Measurements from ENCODE around the gene UBAP1. TPM values are rescaled to one million over a fixed set of nuclear protein-coding genes. Genes with fewer than 3 reads are reported as not detected.
A peak's percentile ranks its signal among the peaks of the same experiment; 100 is the strongest.

The UBAP1 gene
- total and polyA plus RNA-seq, 4 experiments from 2014 or later, result 34.8 to 58.8 (median 46.9) TPM

DNA sequence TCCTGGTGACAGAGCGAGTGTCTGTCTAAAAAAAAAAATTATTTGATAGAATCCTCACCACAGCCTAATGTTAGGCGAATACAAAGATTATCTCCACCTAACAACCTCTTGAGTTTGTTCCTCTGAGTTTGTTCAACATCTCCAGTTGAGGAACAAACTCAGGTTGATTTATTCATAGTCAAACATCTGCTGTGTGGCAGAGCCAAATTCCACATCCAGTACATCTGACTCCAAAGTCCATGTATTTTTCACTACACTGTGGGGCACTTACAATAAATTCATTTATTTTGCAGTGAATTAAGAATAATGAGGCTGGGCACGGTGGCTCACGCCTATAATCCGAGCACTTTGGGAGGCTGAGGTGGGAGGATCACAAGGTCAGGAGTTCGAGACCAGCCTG lies 97.0 kb downstream of the UBAP1 start:
- H3K27ac Mint-ChIP-seq, result no peak overlapping the region
- intact Hi-C loops (cut with micrococcal nuclease), result no loop called here

DNA sequence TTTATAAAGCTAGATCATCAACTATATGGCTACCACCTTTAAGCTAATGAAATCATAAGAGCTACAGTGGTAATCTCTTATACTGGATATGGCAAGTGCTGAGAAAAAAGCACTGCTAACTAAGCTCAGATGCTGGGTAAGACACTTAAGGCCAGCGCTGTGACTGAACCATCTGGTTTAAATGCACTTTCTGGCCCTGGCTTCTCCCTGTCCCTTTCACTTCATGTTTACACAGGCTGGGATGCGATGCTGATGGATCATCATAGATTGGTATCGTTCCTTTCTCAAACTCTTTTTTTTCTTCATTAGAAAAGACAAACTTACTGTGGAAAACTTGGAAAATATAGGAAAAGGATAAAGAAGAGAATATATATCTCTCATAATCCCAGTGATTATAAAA lies 97.9 kb downstream of the UBAP1 start:
- Histone ChIP-seq H3K4me3 (ENCODE audit: low read length in 2 of 2) (no peak overlapping the region), H3K27ac (ENCODE audit: low read depth, low read length) (no peak overlapping the region), H3K27me3 (ENCODE audit: insufficient read depth, low read length) (no peaks in the 10 kb centered on the region), H3K4me1 (ENCODE audit: insufficient read depth, low read length) (peaks cover 3% of the 10 kb centered on the region), H3K36me3 (ENCODE audit: insufficient read depth, low read length) (no peaks in the 10 kb centered on the region), H3K9me3 (ENCODE audit: control insufficient read depth in 1 of 2, low read length in 2 of 2) (no peaks in the 10 kb centered on the region)
- Mint-ChIP-seq H3K27me3 (no peaks in the 10 kb centered on the region), H3K9me3 (no peaks in the 10 kb centered on the region), H3K4me1 (peaks cover 4 to 7% (median 4%) of the 10 kb centered on the region in 4 donors), H3K4me3 (no peak overlapping the region), H3K27ac (no peak overlapping the region), H3K36me3 (no peaks in the 10 kb centered on the region)
- intact Hi-C loops (cut with micrococcal nuclease), result no loop called here
- POLR2A ChIA-PET (ENCODE audit: partially characterized antibody), result no interaction called here
- CTCF ChIA-PET (ENCODE audit: partially characterized antibody), result interaction anchor here (1.1 kb wide), 1 partner anchor 23 kb away, joined by 3 read pairs; no protein-coding TSS in a partner anchor
- DNase-seq, result no peak

More for the DNA sequence above, 97.0 kb downstream of the UBAP1 start:
- CTCF ChIA-PET (ENCODE audit: partially characterized antibody), result interaction anchor here (1.1 kb wide), 1 partner anchor 22 kb away, joined by 3 read pairs; no protein-coding TSS in a partner anchor
- Histone ChIP-seq H3K36me3 (ENCODE audit: insufficient read depth, low read length) (no peaks in the 10 kb centered on the region), H3K27ac (ENCODE audit: low read depth, low read length) (no peak overlapping the region), H3K9me3 (ENCODE audit: control insufficient read depth in 1 of 2, low read length in 2 of 2) (no peaks in the 10 kb centered on the region), H3K4me1 (ENCODE audit: insufficient read depth, low read length) (peaks cover 3% of the 10 kb centered on the region), H3K4me3 (ENCODE audit: low read length in 2 of 2) (no peak overlapping the region), H3K27me3 (ENCODE audit: insufficient read depth, low read length) (no peaks in the 10 kb centered on the region)
- Mint-ChIP-seq H3K27me3 (no peaks in the 10 kb centered on the region), H3K4me3 (no peak overlapping the region), H3K4me1 (peaks cover 4 to 7% (median 4%) of the 10 kb centered on the region in 4 donors), H3K36me3 (no peaks in the 10 kb centered on the region), H3K9me3 (no peaks in the 10 kb centered on the region)
- no peak for DNase-seq
- POLR2A ChIA-PET (ENCODE audit: partially characterized antibody), result no interaction called here

DNA sequence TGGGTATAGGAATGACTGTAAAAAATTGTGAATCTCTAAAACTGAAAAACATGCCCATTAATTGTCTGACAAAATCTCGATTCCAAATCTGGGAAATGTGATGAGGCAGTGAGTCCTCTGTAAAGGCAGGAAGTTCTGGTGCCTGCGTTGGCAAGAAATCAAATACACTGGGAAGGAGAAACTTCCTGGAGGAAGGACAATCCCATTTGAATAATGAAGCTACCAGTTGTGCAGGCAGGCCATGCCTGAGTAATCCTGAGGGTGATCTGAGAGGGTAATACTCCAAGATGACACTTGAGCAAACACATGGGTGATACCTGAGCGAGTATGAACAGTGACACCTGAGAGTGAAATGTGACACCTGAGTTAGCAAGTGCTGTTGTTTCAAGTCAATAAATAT lies 100.6 kb downstream of the UBAP1 start:
- peaks cover 3% of the 10 kb centered on the region for H3K4me1 ChIP-seq (ENCODE audit: insufficient read depth, low read length)
- H3K27me3 ChIP-seq (ENCODE audit: insufficient read depth, low read length), result no peaks in the 10 kb centered on the region
- no peak for DNase-seq
- H3K27ac ChIP-seq (ENCODE audit: low read depth, low read length), result no peak overlapping the region
- Mint-ChIP-seq H3K4me3 (no peak overlapping the region), H3K4me1 (peaks cover 4 to 7% (median 4%) of the 10 kb centered on the region in 4 donors), H3K27me3 (no peaks in the 10 kb centered on the region), H3K9me3 (no peaks in the 10 kb centered on the region), H3K36me3 (no peaks in the 10 kb centered on the region), H3K27ac (no peak overlapping the region)
- no peak overlapping the region for H3K4me3 ChIP-seq (ENCODE audit: low read length in 2 of 2)
- ChIA-PET POLR2A (ENCODE audit: partially characterized antibody) (no interaction called here), CTCF (ENCODE audit: partially characterized antibody) (no interaction called here)
- H3K9me3 ChIP-seq (ENCODE audit: control insufficient read depth in 1 of 2, low read length in 2 of 2), result no peaks in the 10 kb centered on the region
- intact Hi-C loops (cut with micrococcal nuclease), result no loop called here
- no peaks in the 10 kb centered on the region for H3K36me3 ChIP-seq (ENCODE audit: insufficient read depth, low read length)

DNA sequence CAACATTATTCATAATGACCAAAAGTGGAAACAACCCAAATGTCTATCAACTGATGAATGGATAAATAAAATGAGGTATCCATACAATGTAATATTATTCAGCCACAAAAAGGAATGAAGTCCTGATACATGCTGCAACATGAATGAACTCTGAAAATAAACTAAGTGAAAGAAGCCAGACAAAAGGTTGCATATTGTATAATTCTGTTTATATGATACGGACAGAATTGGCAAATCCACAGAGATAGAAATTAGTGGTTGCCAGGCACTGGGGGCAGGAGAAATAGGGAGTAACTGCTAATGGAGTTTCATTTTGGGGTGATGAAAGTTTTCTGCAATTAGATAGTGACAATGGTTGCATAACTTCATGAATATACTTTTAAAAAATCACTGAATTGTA lies 103.3 kb downstream of the UBAP1 start:
- H3K4me3 ChIP-seq (ENCODE audit: low read length in 2 of 2), result no peak overlapping the region
- H3K27ac ChIP-seq (ENCODE audit: low read depth, low read length), result no peak overlapping the region
- ChIA-PET CTCF (ENCODE audit: partially characterized antibody) (no interaction called here), POLR2A (ENCODE audit: partially characterized antibody) (no interaction called here)
- H3K4me1 ChIP-seq (ENCODE audit: insufficient read depth, low read length), result peaks cover 3% of the 10 kb centered on the region
- H3K27ac Mint-ChIP-seq, result no peak overlapping the region
- H3K4me3 Mint-ChIP-seq, result no peak overlapping the region
- peaks cover 4 to 6% (median 4%) of the 10 kb centered on the region in 4 donors for H3K4me1 Mint-ChIP-seq
- H3K27me3 ChIP-seq (ENCODE audit: insufficient read depth, low read length), result no peaks in the 10 kb centered on the region
- H3K36me3 Mint-ChIP-seq, result no peaks in the 10 kb centered on the region
- no peaks in the 10 kb centered on the region for H3K36me3 ChIP-seq (ENCODE audit: insufficient read depth, low read length)
- no peak for DNase-seq
- H3K9me3 ChIP-seq (ENCODE audit: control insufficient read depth in 1 of 2, low read length in 2 of 2), result no peaks in the 10 kb centered on the region
- intact Hi-C loops (cut with micrococcal nuclease), result no loop called here
- no peaks in the 10 kb centered on the region for H3K9me3 Mint-ChIP-seq
- no peaks in the 10 kb centered on the region for H3K27me3 Mint-ChIP-seq

DNA sequence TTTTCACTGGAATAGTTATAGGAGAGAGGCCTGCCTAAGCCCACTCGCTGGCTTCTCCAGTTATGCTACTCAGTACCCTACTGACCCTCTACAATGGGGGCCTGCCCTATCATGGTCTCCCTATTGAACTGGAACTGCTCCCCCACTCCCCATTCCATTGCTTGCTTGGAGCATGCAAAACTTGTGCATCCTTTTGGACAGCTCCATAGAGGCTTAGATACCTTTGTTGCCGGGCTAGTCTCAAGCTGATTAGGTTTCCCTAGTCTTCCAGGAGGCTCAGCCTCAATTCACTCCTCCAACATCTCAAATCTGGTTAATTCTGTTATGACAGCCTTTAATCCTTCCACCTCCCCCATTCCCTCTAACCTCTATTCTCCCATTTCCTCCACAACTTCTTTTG lies 110.3 kb downstream of the UBAP1 start:
- DNase-seq, result no peak
- Mint-ChIP-seq H3K27me3 (no peaks in the 10 kb centered on the region), H3K4me1 (no peaks in the 10 kb centered on the region), H3K4me3 (no peak overlapping the region), H3K27ac (peak overlapping the region in 1 of 7 donors; percentile 61), H3K36me3 (no peaks in the 10 kb centered on the region), H3K9me3 (no peaks in the 10 kb centered on the region)
- H3K27ac ChIP-seq (ENCODE audit: low read depth, low read length), result no peak overlapping the region
- ChIA-PET CTCF (ENCODE audit: partially characterized antibody) (interaction anchor here (0.5 kb wide), 1 partner anchor 271 kb away, joined by 3 read pairs; no protein-coding TSS in a partner anchor), POLR2A (ENCODE audit: partially characterized antibody) (no interaction called here)
- intact Hi-C loops (cut with micrococcal nuclease), result no loop called here
- no peaks in the 10 kb centered on the region for H3K27me3 ChIP-seq (ENCODE audit: insufficient read depth, low read length)
- no peaks in the 10 kb centered on the region for H3K4me1 ChIP-seq (ENCODE audit: insufficient read depth, low read length)
- no peak overlapping the region for H3K4me3 ChIP-seq (ENCODE audit: low read length in 2 of 2)
- no peaks in the 10 kb centered on the region for H3K9me3 ChIP-seq (ENCODE audit: control insufficient read depth in 1 of 2, low read length in 2 of 2)
- H3K36me3 ChIP-seq (ENCODE audit: insufficient read depth, low read length), result no peaks in the 10 kb centered on the region

DNA sequence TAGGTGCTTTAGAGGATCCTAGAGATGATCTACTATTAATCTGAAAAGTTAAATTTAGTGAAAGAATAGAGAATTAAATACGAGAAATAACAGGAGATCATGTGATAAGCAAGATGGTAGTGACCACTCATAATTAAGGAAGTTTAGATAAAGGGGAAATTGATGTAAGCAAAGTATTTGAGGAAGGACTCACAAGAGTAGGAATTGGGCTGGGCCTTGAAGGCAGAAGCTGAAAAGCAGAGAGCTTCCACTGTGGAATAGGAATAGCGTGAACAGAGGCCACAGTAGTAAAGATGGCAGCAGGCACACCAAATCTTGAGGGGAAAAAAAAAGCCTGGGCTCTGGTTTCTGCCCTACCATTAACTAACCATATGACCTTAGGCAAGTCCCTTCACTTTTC lies 112.2 kb downstream of the UBAP1 start:
- H3K36me3 Mint-ChIP-seq, result no peaks in the 10 kb centered on the region
- H3K27ac ChIP-seq (ENCODE audit: low read depth, low read length), result no peak overlapping the region
- no peaks in the 10 kb centered on the region for H3K4me1 Mint-ChIP-seq
- no peaks in the 10 kb centered on the region for H3K27me3 Mint-ChIP-seq
- intact Hi-C loops (cut with micrococcal nuclease), result no loop called here
- no peak overlapping the region for H3K4me3 ChIP-seq (ENCODE audit: low read length in 2 of 2)
- CTCF ChIA-PET (ENCODE audit: partially characterized antibody), result no interaction called here
- no peak overlapping the region for H3K4me3 Mint-ChIP-seq
- H3K9me3 Mint-ChIP-seq, result peaks cover 0 to 3% (median 0%) of the 10 kb centered on the region in 8 donors
- H3K9me3 ChIP-seq (ENCODE audit: control insufficient read depth in 1 of 2, low read length in 2 of 2), result no peaks in the 10 kb centered on the region
- H3K36me3 ChIP-seq (ENCODE audit: insufficient read depth, low read length), result no peaks in the 10 kb centered on the region
- DNase-seq, result no peak
- no peaks in the 10 kb centered on the region for H3K27me3 ChIP-seq (ENCODE audit: insufficient read depth, low read length)
- H3K27ac Mint-ChIP-seq, result no peak overlapping the region
- POLR2A ChIA-PET (ENCODE audit: partially characterized antibody), result no interaction called here
- no peaks in the 10 kb centered on the region for H3K4me1 ChIP-seq (ENCODE audit: insufficient read depth, low read length)

DNA sequence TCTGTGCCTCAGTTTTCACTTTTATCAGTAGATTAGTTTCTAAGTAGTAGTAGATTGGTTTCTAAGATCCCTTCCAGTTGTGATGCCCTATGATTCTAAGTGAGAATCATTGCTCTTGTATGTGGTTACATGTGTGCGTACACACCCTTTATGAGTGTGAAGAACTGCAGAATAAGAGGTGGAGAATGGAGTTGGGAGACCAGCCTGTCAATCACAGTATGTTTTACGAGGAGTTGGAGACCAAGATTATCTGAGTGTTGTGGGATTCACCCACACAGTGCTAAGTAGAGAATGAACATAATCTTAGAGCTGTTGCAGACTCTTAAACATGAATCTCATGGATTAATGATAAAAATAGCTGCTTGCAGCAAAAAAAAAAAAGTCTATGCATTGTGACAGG lies 112.6 kb downstream of the UBAP1 start:
- no peak for DNase-seq
- no peaks in the 10 kb centered on the region for H3K36me3 ChIP-seq (ENCODE audit: insufficient read depth, low read length)
- Mint-ChIP-seq H3K4me3 (no peak overlapping the region), H3K27ac (no peak overlapping the region), H3K4me1 (no peaks in the 10 kb centered on the region), H3K9me3 (peaks cover 0 to 3% (median 0%) of the 10 kb centered on the region in 8 donors), H3K27me3 (no peaks in the 10 kb centered on the region), H3K36me3 (no peaks in the 10 kb centered on the region)
- no peaks in the 10 kb centered on the region for H3K27me3 ChIP-seq (ENCODE audit: insufficient read depth, low read length)
- no peak overlapping the region for H3K4me3 ChIP-seq (ENCODE audit: low read length in 2 of 2)
- POLR2A ChIA-PET (ENCODE audit: partially characterized antibody), result no interaction called here
- H3K27ac ChIP-seq (ENCODE audit: low read depth, low read length), result no peak overlapping the region
- no peaks in the 10 kb centered on the region for H3K9me3 ChIP-seq (ENCODE audit: control insufficient read depth in 1 of 2, low read length in 2 of 2)
- CTCF ChIA-PET (ENCODE audit: partially characterized antibody), result no interaction called here
- intact Hi-C loops (cut with micrococcal nuclease), result no loop called here
- H3K4me1 ChIP-seq (ENCODE audit: insufficient read depth, low read length), result no peaks in the 10 kb centered on the region

DNA sequence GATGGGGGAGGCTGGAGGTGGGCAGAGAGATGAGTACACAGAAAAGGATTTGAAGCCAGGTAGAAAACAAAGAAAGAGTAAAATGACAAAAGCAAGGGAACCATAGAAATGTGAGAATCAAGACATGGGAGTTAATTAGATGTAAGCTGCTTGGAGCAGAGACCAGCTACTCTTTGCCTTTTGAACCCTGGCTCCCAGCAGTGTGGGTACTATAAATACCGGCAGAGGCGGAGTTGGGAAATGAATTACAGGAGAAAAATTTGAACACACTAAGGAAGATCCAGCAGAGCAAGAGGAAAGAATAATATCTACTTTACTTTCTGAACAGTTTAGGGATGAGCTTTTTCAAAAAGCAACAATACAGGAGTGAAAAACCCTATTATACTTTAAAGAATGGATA lies 113.7 kb downstream of the UBAP1 start:
- Histone ChIP-seq H3K36me3 (ENCODE audit: insufficient read depth, low read length) (no peaks in the 10 kb centered on the region), H3K4me1 (ENCODE audit: insufficient read depth, low read length) (no peaks in the 10 kb centered on the region), H3K4me3 (ENCODE audit: low read length in 2 of 2) (no peak overlapping the region), H3K9me3 (ENCODE audit: control insufficient read depth in 1 of 2, low read length in 2 of 2) (no peaks in the 10 kb centered on the region), H3K27ac (ENCODE audit: low read depth, low read length) (no peak overlapping the region), H3K27me3 (ENCODE audit: insufficient read depth, low read length) (no peaks in the 10 kb centered on the region)
- no peaks in the 10 kb centered on the region for H3K4me1 Mint-ChIP-seq
- H3K27ac Mint-ChIP-seq, result no peak overlapping the region
- H3K4me3 Mint-ChIP-seq, result no peak overlapping the region
- no peak for DNase-seq
- H3K36me3 Mint-ChIP-seq, result no peaks in the 10 kb centered on the region
- H3K27me3 Mint-ChIP-seq, result no peaks in the 10 kb centered on the region
- POLR2A ChIA-PET (ENCODE audit: partially characterized antibody), result no interaction called here
- CTCF ChIA-PET (ENCODE audit: partially characterized antibody), result no interaction called here
- intact Hi-C loops (cut with micrococcal nuclease), result no loop called here
- H3K9me3 Mint-ChIP-seq, result peaks cover 0 to 3% (median 0%) of the 10 kb centered on the region in 8 donors

Measured in CD4-positive, alpha-beta memory T cell (primary cell).